NB4 (cell line): ENCODE measurements around the gene WDR1.

Source experiments
- DNase-seq: peaks from one replicate; pipeline ENCODE4 v3.0.0; 2010; ENCODE audit warnings: low read depth
- H3K4me3 ChIP-seq: one replicate; pipeline ENCODE4 v1.5.1; 2011; ENCODE audit warnings: mild to moderate bottlenecking, low read depth, low read length, moderate library complexity
- MYC ChIP-seq: IDR thresholded peaks from 2 replicates; pipeline ENCODE4 v1.6.1; 2011; ENCODE audit warnings: low read depth, low read length
- POLR2A ChIP-seq: IDR thresholded peaks from 2 replicates; pipeline ENCODE4 v1.6.1; 2011; ENCODE audit warnings: mild to moderate bottlenecking; ENCODE audit not compliant: insufficient read length; ENCODE audit errors: extremely low read depth
- TF ChIP-seq, protein P1 (sequence below): IDR thresholded peaks from 2 replicates; pipeline ENCODE4 v1.6.1; 2011; ENCODE audit warnings: low read depth, low read length
- TF ChIP-seq, protein P2 (sequence below): IDR thresholded peaks from one replicate; pipeline ENCODE4 v1.5.1; 2012; ENCODE audit warnings: low read depth, low read length

Gene WDR1

DNA sequence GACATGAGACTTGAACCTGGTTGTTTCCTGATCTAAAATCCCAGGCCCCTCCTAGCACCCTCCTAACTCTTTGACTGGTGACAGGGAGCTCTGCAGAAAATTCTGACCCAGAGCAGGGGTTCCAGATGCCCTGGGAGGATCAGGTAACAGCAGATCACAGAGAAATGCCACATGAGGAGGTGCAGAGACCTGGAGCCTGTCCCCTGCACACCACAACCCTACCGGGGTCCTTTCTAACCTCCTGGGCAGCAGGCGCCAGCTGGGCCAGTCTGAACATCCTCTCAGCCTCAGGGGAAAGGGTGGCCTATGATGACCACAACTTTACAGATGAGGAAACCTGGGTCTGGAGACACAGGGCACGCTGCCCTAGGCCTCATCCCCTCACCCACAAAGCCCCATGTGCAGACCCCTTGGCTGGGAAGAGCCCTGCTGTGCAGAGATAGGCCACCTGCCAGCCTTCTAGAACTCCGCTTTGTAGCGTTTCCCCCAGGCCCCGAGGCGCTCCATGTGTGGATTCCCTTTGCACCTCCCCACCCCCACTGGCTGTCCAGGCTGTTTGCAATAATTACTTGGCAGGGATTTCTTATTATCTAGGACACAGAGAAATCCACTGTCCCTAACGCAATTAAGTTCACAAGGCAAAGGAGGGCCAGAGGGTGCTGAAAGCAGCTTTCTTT is 36.5 kb downstream of the WDR1 start:
- H3K4me3 ChIP-seq: no peak overlapping the region
- TF ChIP-seq, protein P1, sequence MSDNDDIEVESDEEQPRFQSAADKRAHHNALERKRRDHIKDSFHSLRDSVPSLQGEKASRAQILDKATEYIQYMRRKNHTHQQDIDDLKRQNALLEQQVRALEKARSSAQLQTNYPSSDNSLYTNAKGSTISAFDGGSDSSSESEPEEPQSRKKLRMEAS: no peak
- no peak for TF ChIP-seq POLR2A
- no peak for TF ChIP-seq MYC
- TF ChIP-seq, protein P2, sequence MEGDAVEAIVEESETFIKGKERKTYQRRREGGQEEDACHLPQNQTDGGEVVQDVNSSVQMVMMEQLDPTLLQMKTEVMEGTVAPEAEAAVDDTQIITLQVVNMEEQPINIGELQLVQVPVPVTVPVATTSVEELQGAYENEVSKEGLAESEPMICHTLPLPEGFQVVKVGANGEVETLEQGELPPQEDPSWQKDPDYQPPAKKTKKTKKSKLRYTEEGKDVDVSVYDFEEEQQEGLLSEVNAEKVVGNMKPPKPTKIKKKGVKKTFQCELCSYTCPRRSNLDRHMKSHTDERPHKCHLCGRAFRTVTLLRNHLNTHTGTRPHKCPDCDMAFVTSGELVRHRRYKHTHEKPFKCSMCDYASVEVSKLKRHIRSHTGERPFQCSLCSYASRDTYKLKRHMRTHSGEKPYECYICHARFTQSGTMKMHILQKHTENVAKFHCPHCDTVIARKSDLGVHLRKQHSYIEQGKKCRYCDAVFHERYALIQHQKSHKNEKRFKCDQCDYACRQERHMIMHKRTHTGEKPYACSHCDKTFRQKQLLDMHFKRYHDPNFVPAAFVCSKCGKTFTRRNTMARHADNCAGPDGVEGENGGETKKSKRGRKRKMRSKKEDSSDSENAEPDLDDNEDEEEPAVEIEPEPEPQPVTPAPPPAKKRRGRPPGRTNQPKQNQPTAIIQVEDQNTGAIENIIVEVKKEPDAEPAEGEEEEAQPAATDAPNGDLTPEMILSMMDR: no peak
- no peak for DNase-seq

DNA sequence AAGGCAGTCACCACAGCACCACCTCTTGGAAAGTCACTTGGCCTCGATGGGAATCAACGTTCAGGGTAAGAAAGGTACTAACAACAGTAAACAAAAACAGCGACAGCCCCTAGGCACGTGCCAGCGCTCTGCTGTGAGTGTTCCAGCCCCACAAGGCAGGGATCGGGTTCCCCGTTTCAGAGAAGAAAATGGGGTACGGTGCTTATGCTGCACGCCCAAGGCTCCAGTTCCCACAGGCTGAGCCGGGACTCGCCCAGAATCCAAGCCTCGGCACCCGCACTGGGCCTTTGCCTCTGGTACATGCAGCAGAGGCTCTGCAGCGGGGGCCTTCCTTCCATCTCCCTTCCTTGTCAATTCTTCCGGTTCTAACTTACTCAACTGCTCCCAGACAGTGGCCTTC is 37.3 kb downstream of the WDR1 start:
- H3K4me3 ChIP-seq: no peak overlapping the region
- DNase-seq: no peak
- TF ChIP-seq POLR2A: no peak
- TF ChIP-seq, protein P2: no peak

DNA sequence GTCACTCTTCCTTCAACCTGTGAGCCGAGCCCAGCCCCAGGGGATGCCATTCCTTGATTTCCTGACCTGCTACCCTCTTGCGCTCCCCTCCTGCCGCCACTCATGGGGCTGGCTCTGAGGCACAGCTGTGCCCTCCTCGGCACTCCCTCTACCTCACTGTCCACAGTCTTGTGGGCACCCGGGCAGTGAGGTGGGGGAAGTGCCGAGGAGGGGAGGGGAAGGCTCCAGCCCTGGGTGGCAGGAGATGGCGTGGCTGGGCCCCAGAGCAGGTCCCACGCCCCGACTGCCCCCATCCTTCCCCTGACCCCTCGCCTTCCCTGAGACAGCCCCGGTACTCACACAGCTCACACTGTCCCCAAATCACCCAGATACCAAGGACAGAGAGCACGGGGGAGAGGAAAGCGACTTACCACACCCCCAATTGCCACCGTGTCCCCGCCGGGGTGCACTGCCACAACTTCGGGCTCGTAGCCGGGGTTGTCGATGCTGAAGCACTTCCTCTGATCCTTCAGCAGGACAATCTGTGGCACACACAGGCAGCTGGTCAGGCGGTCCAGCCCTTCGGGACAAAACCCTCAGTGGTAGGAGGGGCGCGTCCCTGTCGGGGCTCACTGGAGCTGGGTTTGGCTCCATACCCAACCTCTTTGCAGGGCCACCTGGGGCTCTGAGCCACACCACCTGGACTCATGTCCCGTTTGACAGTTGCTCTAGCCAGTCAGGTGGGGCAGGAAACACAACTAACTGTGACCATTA is 37.9 kb downstream of the WDR1 start:
- no peak for DNase-seq
- no peak overlapping the region for H3K4me3 ChIP-seq
- TF ChIP-seq, protein P2: no peak
- no peak for TF ChIP-seq MYC

DNA sequence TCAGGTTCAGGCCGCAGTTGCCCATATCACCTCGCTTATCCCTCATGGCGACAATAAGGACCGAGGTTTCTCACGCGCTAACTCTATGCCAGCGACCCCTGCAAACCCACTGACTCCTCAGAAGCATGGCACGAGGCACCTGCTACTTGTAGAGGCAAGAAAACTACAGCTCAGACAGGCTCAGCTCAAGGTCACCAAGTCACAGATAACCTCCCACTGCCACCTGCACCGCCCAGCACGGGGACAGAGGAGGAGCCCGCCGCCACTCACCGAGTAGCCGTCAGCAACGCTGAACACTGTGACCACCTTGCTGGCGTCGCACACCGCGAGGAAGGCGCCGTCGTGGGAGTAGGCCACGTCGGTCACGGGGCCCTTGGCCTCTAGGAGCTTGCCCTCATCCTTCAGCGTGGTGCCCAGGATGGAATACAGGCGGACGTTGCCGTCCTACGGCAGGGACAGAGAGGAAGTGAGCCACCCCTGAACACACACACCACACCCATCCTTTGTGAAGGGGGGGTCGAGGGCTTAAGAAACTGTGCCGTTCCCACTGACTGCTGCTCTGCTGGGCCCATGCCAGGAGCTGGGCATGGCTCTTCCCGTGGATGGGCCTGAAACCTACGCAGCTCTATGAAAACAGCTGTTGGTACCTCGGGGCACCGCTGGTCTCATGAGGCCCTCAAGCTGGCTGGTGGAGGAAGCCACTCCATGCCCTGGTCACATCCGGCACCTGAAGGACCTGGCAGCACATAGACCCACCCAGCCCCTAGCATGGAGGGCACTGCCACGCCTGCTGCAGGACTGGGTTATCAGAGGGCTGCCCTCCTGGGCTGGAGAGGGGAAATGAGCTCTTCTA is 38.9 kb downstream of the WDR1 start:
- no peak for DNase-seq
- no peak overlapping the region for H3K4me3 ChIP-seq
- TF ChIP-seq POLR2A (no peak), MYC (no peak)
- TF ChIP-seq, protein P1: no peak
- TF ChIP-seq, protein P2: no peak

DNA sequence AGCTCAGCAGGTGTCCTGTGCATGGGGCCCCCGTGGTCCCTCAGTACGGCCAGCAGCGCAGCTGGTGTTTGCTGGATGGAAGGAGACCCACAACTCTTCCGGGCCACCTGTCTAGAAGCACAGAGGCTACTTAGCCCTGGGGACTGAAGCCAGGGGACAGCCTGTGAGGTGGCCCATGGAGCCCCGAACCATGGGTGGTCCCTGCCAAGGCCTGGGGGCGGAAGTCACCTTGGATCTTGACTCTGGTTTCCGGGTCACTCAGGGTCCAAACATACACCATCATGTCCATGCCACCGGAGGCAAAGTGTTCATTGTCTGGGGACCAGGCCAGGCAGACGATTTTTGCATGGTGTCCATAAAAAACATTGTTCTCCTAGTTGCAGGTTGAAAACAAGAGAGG is 39.5 kb downstream of the WDR1 start:
- DNase-seq: no peak
- no peak overlapping the region for H3K4me3 ChIP-seq
- TF ChIP-seq, protein P1: no peak

DNA sequence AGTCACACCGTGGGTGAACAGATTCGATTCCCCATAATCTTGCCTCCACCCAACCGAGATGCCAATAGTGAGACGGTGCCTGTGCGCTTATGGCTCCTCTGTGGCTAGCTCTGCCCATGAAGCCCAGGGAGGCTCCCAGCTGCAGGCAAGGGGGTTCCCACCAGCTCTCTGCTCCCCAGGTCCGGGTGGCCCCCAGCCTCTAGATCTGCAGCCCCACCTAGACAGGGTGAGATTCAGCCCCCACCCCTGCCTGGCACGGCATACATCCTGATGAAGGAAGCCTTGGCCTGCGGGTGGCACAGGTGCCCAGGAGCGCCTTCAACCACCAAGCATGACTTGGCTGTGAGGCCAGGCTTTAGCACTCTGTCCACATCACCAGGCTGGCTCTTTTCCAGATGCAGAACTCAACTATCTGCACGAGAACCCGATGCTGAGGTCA is 40.6 kb downstream of the WDR1 start:
- no peak for DNase-seq
- no peak overlapping the region for H3K4me3 ChIP-seq
- no peak for TF ChIP-seq POLR2A
- TF ChIP-seq, protein P2: no peak
- TF ChIP-seq, protein P1: no peak
